Midbrain (tissue), 1 donor: Measurements from ENCODE around the gene PANK2.
"Not testable (repeated sequence)": the region's sequence is repeated elsewhere in the genome, so short reads cannot be mapped to it uniquely, and the experiment has no call there.

Experiments
- DNase-seq: peaks from one replicate; lab custom pipeline; 2025; lab: John Stamatoyannopoulos, UW

Gene PANK2

GRCh38 chr20:3869839-3870634 lies 19.1 kb upstream of the PANK2 start:
- DNase-seq: no peak

DNA sequence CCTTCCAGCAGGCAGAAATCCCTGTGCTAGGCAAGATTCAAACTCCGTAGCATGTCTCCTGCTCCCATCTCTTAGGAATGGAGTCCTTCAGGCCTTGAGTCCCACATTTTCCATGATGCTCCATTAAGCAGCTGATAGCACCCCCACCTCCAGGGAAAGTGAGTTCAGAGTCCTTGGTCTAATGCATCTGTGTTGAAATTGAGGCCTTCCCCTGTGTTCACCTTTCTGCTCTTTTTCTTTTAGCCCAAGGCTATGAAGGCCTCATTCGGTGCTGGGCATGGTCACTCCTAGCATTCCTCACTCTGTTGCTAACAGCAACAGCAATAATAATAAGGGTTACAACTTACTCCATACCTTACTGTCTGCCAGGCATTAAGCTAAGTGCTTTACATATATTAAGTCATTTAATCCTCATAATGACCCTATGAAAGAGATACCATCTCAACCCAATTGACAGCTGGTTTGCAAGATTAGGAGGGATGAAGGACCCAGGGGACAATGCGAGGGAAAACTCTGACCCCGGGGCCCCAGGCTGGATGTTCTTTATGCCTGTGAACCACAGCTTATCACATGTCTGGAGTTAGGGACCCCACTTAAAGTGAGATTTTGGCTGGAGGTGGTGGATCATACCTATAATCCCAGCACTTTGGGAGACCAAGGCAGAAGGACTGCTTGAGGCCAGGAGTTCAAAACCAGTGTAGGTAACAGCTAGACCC lies 17.5 kb upstream of the PANK2 start:
- no peak for DNase-seq

DNA sequence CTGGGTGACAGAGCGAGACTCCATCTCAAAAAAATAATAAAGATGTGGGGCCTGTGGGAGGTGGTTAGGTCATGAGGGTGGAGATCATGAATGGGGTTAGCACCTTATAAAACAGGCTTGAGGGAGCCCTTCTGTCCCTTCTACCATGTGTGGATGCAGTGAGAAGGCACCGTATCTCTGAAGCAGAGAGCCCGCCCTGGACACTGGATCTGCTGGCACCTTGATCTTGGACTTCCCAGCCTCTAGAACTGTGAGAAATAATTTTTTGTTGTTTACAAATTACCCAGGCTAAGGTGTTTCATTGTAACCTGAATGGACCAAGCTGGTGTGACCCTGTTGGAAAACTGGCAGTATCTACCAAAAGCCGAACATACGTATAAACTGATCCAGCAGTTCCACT lies 15.7 kb upstream of the PANK2 start:
- DNase-seq: no peak

DNA sequence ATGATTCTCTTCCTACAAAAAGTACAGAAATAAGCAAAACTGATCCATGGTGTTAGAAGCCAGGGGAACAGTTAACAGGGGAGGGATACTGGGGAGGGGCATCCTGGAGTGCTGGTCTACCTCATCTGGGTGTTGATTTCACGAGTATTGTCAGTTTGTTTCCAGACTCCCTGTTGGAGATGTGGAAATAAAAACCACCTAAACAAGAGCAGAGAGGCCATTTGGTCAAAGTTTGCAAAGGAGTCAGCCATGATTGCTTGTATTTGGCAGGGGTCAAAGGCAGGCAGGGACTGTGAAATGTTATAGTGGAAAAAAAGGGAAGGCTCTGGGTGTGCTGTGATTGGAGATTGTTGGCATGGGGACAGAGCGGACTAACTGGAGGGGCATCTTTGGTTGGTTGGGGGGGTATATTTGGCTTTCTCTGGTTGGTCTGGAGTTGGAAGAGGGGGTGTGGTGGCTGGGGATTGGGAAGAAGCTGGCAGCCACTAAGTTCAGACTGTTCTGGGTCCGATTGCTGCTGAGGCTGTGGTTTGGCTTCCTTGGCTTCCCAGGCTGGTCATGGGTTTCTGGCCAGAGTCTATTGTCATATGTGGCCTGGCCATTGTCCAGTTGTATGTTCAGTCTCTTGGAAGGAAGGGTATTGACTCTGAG lies 14.9 kb upstream of the PANK2 start:
- DNase-seq: no peak

DNA sequence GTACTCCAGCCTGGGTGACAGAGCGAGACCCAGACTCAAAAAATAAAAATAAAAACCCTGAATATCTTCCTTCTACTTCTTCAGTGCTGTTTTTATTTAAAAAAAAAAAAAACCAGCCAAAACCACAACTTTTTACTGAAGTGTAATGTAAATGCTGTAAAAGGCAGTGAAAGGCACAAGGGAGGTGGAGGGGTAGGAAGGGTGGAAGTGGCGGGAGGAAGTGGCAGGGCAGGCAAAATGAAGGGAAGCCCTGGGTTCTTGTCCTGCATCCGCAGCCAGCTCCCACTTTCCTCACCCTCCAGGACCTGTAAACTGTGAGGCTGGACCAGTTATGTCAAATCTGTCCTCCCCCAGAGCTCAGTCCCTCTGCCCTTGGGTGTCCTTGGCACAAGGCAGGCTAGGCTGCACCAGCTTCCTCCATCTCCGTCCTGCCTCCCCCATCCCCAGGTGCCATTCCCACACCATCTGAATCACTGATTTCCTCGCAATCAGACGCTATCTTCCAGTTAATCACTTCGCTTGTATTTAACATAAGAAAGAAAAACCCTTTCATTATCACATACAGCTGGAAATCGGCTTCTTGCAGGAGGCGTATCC lies 13.7 kb upstream of the PANK2 start:
- no peak for DNase-seq

GRCh38 chr20:3876000-3876399 lies 13.2 kb upstream of the PANK2 start:
- DNase-seq: no peak

GRCh38 chr20:3876676-3877075 lies 12.5 kb upstream of the PANK2 start:
- DNase-seq: no peak

DNA sequence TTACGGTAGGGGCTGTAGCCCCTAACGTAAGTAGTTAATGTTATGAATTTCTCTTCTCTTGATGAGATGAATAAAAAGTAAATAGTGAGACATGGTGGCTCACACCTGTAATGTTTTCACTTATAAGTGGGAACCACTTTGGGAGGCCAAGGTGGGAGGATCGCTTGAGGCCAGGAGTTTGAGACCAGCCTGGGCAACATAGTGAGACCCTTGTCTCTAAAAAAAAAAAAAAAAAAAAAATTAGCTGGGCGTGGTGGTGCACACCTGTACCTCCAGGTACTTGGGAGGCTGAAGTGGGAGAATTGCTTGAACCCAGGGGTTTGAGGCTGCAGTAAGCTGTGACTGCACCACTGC lies 10.3 kb upstream of the PANK2 start:
- not testable (repeated sequence) for DNase-seq

GRCh38 chr20:3885715-3886114 lies 3.5 kb upstream of the PANK2 start:
- DNase-seq: peak; percentile 6

GRCh38 chr20:3887876-3888620 lies 1.1 kb upstream of the PANK2 start:
- no peak for DNase-seq

DNA sequence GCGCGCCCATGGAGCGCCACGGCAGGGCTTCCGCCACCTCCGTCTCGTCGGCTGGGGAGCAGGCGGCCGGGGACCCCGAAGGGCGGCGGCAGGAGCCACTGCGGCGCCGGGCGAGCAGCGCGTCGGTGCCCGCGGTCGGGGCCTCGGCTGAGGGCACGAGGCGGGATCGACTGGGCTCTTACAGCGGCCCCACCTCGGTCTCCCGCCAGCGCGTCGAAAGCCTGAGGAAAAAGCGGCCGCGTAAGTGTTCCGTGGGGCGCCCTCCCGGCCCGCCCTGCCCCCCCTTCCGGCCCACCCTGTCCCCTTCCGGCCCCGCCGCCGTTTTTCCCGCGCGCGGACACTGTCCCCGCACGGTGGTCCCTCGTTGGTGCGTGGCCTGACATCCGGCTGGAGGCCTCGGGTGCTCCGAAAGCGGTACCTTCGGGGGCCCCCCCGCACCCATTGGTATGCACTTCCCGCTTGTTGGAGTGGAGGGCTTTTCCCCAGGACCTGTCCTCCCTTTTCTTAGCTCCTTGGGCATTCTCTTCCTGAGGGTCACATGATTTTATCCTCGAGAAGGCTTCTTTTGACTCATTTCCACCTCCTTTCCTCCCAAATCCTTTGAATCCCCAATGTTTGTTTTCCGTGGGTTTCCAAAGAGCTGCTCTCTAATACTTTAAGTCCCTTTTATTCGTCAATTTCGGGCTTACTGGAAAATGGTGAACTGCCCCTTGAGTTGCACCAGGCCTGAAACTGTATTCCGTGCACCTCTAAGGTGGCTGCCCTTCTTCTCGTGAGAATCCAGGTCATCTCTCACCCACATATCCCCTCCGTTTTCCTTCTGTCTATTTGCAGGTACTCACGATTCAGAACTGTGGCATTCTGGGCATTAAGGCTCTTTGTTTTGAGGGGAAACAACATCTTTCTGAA lies 556 bp downstream of the PANK2 start:
- peak; percentile 27 for DNase-seq

DNA sequence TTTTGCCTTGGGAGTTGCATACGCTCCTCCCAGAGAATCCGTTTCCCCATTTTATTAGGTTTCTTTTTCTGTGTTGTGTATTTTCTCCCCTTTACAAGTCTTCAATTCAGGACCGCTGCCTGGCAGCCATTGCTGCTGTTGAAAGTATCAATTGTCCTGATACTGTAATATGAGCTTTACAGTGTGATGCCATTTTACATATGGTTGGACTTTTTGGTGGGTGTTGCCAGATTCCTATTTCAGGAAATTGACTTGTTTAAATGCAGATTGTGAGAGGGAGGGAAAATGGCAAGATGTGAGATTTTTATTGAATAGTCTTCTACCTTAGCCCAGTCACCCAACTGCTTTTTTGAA lies 1.2 kb downstream of the PANK2 start:
- no peak for DNase-seq

DNA sequence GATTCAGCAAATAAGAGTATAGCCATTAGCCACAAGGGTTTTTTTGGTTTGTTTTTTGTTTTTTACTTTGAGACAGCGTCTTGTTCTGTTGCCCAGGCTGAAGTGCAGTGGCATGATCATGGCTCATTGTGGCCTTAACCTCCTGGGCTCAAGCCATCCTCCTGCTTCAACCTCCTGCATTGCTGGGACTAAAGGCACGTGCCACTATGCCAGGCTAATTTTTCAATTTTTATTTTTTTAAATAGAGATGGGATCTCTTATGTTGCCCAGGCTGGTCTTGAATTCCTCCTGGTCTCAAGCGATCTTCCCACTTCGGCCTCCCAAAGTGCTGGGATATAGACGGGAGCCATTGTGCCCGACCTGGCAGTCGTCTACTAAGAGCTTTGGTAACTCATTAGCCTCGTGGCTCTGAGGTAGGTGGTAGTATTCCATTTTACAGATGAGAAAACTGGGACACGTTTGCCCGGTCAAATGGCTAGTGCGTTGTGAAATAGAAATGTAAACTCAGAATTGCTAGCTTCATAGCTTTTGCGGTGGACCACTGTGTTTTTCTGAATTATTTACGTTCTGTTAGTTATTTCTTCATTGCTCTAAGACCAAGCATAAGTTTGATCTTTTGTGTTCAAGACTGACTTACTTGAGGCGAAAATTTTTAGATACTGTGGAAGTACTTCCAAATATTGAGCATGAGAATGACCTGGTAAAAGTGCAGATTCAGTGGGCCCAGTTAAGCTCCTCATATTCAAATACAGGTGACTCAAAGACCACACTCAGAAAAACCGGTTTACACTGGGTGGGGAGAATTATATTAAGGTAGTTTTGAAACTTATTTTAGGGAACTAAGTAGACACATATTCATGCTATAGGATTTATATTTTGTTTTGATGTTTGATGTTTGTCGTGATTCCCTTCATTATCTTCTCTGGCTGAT lies 2.1 kb downstream of the PANK2 start:
- DNase-seq: no peak

GRCh38 chr20:3894796-3895195 lies 5.6 kb downstream of the PANK2 start:
- DNase-seq: no peak

DNA sequence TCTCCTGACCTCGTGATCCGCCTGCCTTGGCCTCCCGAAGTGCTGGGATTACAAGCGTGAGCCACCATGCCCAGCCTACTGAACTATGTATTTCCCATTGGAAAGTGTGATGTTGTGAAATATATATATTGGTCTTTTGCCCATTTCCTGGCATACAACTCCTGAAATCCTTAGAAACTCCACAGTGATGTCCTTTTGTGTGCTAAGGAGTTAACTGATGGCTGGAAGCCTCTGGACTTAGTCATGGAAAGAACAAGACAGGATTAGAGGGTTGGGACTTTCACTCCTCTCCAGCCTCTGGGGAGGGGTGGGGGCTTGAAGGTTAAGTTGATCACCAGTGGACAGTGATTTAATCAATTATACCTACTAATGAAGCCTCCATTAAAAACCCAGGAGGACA lies 7.1 kb downstream of the PANK2 start:
- DNase-seq: no peak

GRCh38 chr20:3896853-3897583 lies 7.8 kb downstream of the PANK2 start:
- DNase-seq: no peak

GRCh38 chr20:3898181-3898580 lies 9.0 kb downstream of the PANK2 start:
- DNase-seq: not testable (repeated sequence)

GRCh38 chr20:3898639-3899038 lies 9.5 kb downstream of the PANK2 start:
- DNase-seq: no peak

- DNase-seq: no peak
Observed at GRCh38 chr20:3900187-3900604, 11.0 kb downstream of the PANK2 start.
